ENCODE data around the gene PRDM16.

DNA sequence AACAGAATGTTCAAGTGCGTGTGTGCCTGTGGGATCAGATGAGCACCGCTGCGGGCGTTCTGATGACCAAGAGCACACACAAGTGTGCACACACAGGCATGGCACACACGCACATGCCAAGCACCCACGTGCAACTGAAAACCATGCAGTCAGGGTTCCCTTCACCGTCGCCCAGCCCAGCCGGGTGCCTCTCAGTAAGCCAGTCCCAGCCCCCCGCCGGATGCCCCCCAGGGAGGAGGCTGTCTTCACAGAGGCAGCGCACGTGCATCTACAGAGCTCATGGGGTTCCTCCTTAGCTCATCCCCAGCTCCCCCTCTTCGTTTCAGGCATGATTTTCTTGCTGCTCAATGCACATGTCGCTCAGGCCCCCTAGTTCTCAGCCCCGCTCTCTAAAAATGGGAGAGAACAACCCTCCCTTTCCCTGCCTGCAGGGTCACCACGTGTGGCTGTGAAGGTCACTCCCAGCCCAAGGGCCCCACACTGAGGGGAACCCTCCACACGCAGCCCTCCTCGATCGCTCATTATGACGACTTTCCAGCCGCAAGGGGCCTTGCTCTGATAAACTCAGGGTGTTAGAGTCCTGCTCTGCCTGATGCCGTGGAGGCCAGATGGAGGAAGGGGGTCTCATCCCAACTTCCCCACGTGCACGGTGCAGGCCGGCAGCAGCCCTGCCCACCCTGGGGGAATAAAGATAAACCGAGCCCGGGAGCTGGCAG is 355.1 kb downstream of the PRDM16 start:
- TF ChIP-seq, protein P1, sequence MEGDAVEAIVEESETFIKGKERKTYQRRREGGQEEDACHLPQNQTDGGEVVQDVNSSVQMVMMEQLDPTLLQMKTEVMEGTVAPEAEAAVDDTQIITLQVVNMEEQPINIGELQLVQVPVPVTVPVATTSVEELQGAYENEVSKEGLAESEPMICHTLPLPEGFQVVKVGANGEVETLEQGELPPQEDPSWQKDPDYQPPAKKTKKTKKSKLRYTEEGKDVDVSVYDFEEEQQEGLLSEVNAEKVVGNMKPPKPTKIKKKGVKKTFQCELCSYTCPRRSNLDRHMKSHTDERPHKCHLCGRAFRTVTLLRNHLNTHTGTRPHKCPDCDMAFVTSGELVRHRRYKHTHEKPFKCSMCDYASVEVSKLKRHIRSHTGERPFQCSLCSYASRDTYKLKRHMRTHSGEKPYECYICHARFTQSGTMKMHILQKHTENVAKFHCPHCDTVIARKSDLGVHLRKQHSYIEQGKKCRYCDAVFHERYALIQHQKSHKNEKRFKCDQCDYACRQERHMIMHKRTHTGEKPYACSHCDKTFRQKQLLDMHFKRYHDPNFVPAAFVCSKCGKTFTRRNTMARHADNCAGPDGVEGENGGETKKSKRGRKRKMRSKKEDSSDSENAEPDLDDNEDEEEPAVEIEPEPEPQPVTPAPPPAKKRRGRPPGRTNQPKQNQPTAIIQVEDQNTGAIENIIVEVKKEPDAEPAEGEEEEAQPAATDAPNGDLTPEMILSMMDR (conservative IDR thresholded peaks at IDR 0.05; ENCODE audit: low read depth, low read length): no peak
- TF ChIP-seq EZH2 (IDR thresholded peaks at IDR 0.05; ENCODE audit: low read length, unreplicated experiment): no peak
